ENCODE results near the gene MAMDC2.

Gene MAMDC2

GRCh38 chr9:70066874-70067273, 23.2 kb downstream of the MAMDC2 start:
- no peak for DNase-seq (ENCODE audit: low spot score)
- in situ Hi-C loops (cut with MboI; ENCODE audit: low sequenced_read_pairs, unreplicated experiment), result no loop called here
- no peak for TF ChIP-seq CTCF (IDR thresholded peaks at IDR 0.05; ENCODE audit: borderline replicate concordance, control extremely low read depth, extremely low read depth, insufficient read depth, missing control alignments)

GRCh38 chr9:70069704-70070103, 26.1 kb downstream of the MAMDC2 start:
- DNase-seq (ENCODE audit: low spot score), result no peak

GRCh38 chr9:70073193-70073592, 29.5 kb downstream of the MAMDC2 start:
- DNase-seq (ENCODE audit: low spot score), result no peak
- no peak for TF ChIP-seq CTCF (IDR thresholded peaks at IDR 0.05; ENCODE audit: borderline replicate concordance, control extremely low read depth, extremely low read depth, insufficient read depth, missing control alignments)
- in situ Hi-C loops (cut with MboI; ENCODE audit: low sequenced_read_pairs, unreplicated experiment), result no loop called here

More at GRCh38 chr9:70069704-70070103, 26.1 kb downstream of the MAMDC2 start:
- no peak for TF ChIP-seq CTCF (IDR thresholded peaks at IDR 0.05; ENCODE audit: borderline replicate concordance, control extremely low read depth, extremely low read depth, insufficient read depth, missing control alignments)
- in situ Hi-C loops (cut with MboI; ENCODE audit: low sequenced_read_pairs, unreplicated experiment), result no loop called here

GRCh38 chr9:70073756-70074155, 30.1 kb downstream of the MAMDC2 start:
- no peak for TF ChIP-seq CTCF (IDR thresholded peaks at IDR 0.05; ENCODE audit: borderline replicate concordance, control extremely low read depth, extremely low read depth, insufficient read depth, missing control alignments)
- no peak for DNase-seq (ENCODE audit: low spot score)
- in situ Hi-C loops (cut with MboI; ENCODE audit: low sequenced_read_pairs, unreplicated experiment), result no loop called here

- in situ Hi-C loops (cut with MboI; ENCODE audit: low sequenced_read_pairs, unreplicated experiment), result no loop called here
- no peak for TF ChIP-seq CTCF (IDR thresholded peaks at IDR 0.05; ENCODE audit: borderline replicate concordance, control extremely low read depth, extremely low read depth, insufficient read depth, missing control alignments)
- no peak for DNase-seq (ENCODE audit: low spot score)
Observed at GRCh38 chr9:70076678-70077077, 33.0 kb downstream of the MAMDC2 start.

GRCh38 chr9:70079417-70080037, 35.9 kb downstream of the MAMDC2 start:
- no peak for TF ChIP-seq CTCF (IDR thresholded peaks at IDR 0.05; ENCODE audit: borderline replicate concordance, control extremely low read depth, extremely low read depth, insufficient read depth, missing control alignments)
- in situ Hi-C loops (cut with MboI; ENCODE audit: low sequenced_read_pairs, unreplicated experiment), result no loop called here
- DNase-seq (ENCODE audit: low spot score), result no peak
